Epithelial cell of prostate (primary cell): ENCODE measurements around the gene IL33.

Experiments used
- DNase-seq: peaks from one replicate; pipeline ENCODE4 v3.0.0-alpha.2; 2011; ENCODE audit warnings: low read depth, low spot score
- H3K27ac ChIP-seq: fragments of 450-650 bp; 2 replicates; pipeline ENCODE4 v1.5.1; 2017; ENCODE audit warnings: mild to moderate bottlenecking

The IL33 gene

DNA sequence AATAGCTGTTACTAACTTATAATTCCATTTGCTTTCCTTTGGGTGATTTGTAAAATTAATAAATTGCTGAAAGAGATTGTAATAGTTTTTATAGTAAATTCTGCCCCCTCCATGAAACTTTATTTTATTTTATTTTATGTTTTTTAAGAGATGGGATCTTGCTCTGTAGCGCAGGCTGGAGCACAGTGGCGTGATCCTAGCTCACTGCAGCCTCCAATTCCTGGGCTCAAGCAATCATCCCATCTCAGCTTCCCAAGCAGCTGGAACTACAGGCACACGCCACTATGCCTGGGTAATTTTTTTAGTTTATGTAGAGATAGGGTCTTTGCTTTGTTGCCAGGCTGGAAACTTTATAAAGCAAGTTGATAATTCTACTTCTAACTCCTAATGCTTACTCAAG, 395 bp downstream of the IL33 start:
- DNase-seq = no peak
- H3K27ac ChIP-seq = no peak overlapping the region

DNA sequence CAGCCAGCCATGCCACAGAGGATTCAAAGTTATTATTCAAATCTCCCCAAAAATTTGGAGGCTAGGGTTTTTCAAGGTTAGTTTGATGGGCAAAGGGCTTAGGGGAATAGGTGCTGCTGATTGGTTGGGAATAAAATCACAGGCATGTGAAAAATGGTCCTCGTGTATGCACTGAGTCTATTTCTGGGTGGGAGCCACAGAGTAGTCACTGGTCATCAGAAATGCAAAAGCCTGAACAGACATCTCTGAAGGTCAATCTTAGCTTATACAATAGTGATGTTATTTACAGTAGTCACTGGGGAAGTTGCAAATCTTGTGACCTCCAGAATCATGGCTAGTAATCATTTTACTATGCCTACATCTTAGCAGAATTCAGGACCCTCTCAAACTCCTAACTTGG, 1.3 kb downstream of the IL33 start:
- no peak overlapping the region for H3K27ac ChIP-seq
- DNase-seq = no peak

- DNase-seq = no peak
- H3K27ac ChIP-seq = no peak overlapping the region
Measured at GRCh38 chr9:6218099-6218502, 2.5 kb downstream of the IL33 start.

DNA sequence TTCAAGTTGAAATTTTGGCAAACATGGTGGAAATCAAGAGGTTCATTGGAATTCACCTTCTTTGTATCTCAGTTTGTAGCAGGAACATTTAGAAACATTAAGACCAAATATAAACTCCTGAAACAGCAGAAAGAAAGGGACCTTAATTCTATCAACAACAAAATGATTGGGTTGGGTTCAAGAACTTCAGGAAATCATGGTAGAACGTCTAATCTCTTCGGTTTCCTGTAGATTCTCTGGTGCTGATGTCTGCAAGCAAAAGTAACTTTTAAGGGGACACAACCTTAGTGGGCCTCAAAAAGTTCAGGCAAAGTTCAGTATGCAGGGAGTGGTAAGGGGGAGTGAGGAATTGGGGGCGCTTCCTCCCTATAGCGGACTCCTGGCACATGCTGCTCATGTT, 3.4 kb downstream of the IL33 start:
- H3K27ac ChIP-seq = no peak overlapping the region
- no peak for DNase-seq

GRCh38 chr9:6219981-6220380, 4.4 kb downstream of the IL33 start:
- no peak for DNase-seq
- H3K27ac ChIP-seq = no peak overlapping the region

DNA sequence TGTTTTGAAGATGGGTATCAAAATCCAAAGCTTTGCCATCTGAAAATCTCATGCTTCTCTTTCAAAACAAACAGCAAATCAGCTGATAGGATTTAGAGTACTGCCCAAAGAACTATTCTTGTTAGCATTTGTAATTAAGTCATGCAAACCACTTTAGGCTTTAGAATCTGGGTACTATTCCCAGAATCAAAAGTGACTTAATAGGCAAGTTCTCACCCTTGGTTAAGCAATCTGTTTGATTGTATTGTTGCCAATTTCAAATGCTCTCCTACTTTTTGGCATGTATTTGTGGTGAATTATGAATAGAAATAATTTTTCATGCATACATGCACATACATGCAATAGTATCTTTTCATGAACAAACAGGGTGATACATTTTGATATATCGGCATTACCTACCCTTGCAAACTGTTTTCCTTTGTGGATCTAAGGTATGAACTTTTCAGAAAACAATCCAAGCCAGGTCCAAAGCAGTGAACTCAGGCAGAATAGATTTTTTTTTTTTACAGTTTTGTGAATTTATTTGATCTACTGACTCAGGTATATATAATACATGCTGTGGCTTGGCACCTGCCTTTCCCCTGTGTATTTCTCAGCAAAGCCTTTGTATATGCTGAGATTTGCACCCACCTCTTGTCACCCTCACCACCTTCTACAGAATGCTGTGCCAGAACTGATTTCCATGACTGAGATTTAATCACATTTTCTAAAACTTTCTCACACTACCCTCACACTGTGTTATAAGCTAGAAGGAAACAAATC, 9.0 kb downstream of the IL33 start:
- DNase-seq = no peak
- no peak overlapping the region for H3K27ac ChIP-seq

DNA sequence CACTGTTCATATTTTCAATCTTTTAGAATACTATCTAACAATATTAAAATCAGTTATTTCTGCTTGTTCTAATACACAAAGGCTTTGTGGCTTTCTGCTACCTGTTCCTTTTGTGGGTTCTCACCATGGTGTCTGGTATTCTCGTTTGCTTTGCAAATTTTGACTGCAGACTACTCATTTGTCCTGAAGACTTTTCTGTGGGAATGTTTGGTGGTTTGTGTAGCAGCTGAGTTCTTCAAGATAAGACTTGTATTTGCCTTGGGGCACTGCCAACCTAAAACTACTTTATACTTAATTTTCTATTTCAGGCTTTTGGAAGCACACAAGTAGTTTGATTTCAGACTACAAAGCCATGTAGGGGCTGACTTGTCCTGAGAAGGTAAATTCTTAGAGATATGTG, 11.1 kb downstream of the IL33 start:
- no peak overlapping the region for H3K27ac ChIP-seq
- no peak for DNase-seq

- DNase-seq = no peak
- H3K27ac ChIP-seq = no peak overlapping the region
Measured at GRCh38 chr9:6229186-6229585, 13.6 kb downstream of the IL33 start.

- no peak for DNase-seq
- H3K27ac ChIP-seq = peak overlapping the region; percentile 57
Measured at GRCh38 chr9:6229619-6230018, 14.0 kb downstream of the IL33 start.

- DNase-seq = no peak
- H3K27ac ChIP-seq = peak overlapping the region; percentile 57
Measured at GRCh38 chr9:6230037-6230780, 14.6 kb downstream of the IL33 start.

DNA sequence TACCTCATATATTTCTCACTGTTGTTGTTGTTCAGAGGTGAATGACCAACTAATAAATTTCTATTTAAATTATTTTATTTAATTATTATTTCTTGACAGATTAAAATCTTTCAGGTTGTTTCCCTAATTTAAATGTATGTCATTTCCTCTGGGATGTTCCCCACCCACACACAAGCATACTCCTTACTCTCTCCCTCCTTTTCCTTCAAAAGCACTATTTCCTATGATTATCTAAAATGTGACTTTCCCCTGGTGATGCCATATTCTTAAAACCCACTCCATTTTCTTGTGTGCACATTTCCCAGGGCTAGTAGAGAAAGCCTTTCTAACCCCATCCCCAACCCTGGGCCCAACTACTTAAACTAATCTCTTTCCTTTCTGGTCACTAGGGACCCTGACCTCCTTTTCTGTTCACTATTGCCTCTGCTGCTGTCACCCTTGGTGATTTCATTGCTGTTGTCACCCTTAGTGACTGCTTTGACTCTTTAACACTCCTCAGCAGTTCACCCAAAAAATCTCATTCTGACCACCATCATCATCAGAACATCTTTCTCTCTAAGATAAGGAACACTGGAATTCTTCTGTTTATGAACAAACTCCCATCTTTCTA, 16.8 kb downstream of the IL33 start:
- no peak for DNase-seq

DNA sequence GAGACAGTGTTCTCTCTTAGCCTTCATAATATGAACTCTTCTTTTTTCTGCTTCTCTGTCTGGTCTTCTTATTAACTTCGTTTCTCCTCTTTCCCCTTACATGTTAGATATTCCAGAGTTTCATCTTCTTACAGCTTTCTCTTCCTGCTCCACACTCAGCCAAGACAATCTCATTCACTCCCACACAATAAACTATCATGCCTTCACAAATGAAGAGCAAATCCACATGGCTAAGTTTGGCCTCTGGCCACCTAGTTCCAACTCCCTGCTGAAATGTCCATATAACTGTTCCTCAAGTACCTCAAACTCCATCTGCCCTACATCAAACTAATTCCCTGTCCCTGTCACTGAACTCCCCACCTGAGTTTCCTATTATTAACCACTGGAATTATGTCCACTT, 18.4 kb downstream of the IL33 start:
- no peak overlapping the region for H3K27ac ChIP-seq
- DNase-seq = no peak

More for the DNA sequence above, 16.8 kb downstream of the IL33 start:
- no peak overlapping the region for H3K27ac ChIP-seq

- H3K27ac ChIP-seq = no peak overlapping the region
- no peak for DNase-seq
Measured at GRCh38 chr9:6237267-6237666, 21.7 kb downstream of the IL33 start.

DNA sequence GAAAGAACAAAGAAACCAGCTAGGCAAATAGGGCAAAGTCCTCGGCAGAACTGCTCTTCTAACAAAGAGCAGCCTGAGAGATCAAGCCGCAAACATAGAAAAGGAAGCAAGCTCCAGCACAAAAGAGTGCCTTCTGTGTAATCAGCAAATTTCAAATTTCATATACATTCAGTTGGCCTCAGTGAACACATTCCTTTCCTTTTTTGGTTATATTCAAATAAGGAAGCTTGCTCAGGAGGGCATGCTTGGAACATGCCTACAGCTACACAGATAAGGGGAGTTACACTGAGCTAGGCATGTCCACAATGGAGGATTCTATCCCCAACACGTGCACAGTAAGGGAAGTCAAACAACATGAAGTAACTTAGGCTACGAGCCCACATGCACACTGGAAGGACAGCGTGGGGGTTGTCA, 23.4 kb downstream of the IL33 start:
- H3K27ac ChIP-seq = peak overlapping the region; percentile 16
- no peak for DNase-seq

- no peak for DNase-seq
- peak overlapping the region; percentile 16 for H3K27ac ChIP-seq
Measured at GRCh38 chr9:6239694-6240093, 24.1 kb downstream of the IL33 start.

DNA sequence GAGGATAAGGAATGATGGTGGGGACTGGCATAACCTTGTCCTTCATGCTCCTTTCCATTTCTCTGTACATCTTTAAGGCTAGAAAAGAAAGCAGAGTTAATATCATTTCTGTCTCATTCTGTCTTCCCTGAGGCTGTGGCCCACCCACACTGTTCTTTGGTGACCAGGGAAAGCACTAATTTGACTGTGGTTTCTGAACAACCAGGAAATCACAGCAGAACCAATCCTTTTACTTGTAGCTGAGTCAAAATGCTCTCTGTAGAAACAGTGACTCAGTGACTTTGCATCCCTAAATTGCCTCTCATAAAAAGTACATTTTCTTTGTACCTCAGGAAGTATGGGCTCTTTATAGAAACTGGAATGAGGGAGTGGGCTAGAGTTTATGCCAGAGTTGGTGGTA, 28.1 kb downstream of the IL33 start:
- peak overlapping the region; percentile 32 for H3K27ac ChIP-seq
- DNase-seq = peak; percentile 63

- no peak for DNase-seq
- no peak overlapping the region for H3K27ac ChIP-seq
Measured at GRCh38 chr9:6247266-6247665, 31.7 kb downstream of the IL33 start.

- H3K27ac ChIP-seq = no peak overlapping the region
- no peak for DNase-seq
Measured at GRCh38 chr9:6268826-6269397, 53.3 kb downstream of the IL33 start.

DNA sequence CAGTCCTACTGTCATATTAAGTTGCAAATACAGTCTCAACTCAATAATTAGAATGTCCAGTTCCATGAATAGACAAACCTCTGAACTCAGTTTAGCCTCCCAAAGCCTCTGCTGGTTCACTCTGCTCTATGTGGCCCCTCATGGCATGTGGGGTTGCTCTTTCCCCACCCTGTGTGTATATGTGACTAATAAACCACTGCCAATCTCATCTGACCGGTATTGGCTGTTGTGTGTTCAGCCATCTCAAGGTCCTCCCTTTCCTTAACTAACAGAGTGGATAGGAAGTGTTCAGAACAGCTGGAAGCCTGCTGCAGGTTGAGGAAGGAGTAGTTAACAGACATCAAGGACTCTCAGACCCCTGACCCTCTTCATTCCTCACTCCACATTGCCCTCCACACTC, 55.3 kb downstream of the IL33 start:
- DNase-seq = no peak
- H3K27ac ChIP-seq = no peak overlapping the region

GRCh38 chr9:6271508-6272228, 56.1 kb downstream of the IL33 start:
- peak overlapping the region; percentile 44 for H3K27ac ChIP-seq
- no peak for DNase-seq
